OCI-LY7 (cell line): Measurements from ENCODE around the gene ACAA2. TPM values are rescaled to one million over a fixed set of nuclear protein-coding genes. Genes with fewer than 3 reads are reported as not detected.
"Not testable (repeated sequence)": the region's sequence is repeated elsewhere in the genome, so short reads cannot be mapped to it uniquely, and the experiment has no call there.

Experiments
- BruUV-seq: library from RNA; stranded (reverse); fragments of 400-500 nt; replicated peaks from 2 replicates; lab custom pipeline; 2021; lab: Mats Ljungman, UMichigan
- CTCF ChIA-PET: fragments of 300-600 bp; sonication (Branson Sonifier 250); formaldehyde crosslinking; loops from one replicate; lab custom pipeline; 2022; ENCODE audit warnings: antibody characterized with exemption; ENCODE audit not compliant: unreplicated experiment; lab: Charles Lee
- POLR2A ChIA-PET: fragments of 300-600 bp; sonication (Branson Sonifier 250); formaldehyde crosslinking; loops from one replicate; lab custom pipeline; 2022; ENCODE audit warnings: antibody characterized with exemption; lab: Charles Lee
- DNase-seq: peaks from one replicate; pipeline ENCODE4 v3.0.0-alpha.2; 2015; ENCODE audit warnings: low spot score
- H2AFZ ChIP-seq: fragments of 200-600 bp; sonication (generic), shearing (Covaris generic); 2 replicates; pipeline ENCODE4 v1.6.1; 2014; ENCODE audit warnings: mild to moderate bottlenecking, antibody characterized with exemption, low read length, moderate library complexity
- H3K27ac ChIP-seq: fragments of 200-600 bp; sonication (generic); 2 replicates; pipeline ENCODE4 v1.5.1; 2014; ENCODE audit warnings: mixed run types, low read depth, mild to moderate bottlenecking, moderate library complexity, low read length, inconsistent platforms; ENCODE audit not compliant: poor library complexity, severe bottlenecking
- H3K36me3 ChIP-seq: fragments of 200-600 bp; sonication (generic); 2 replicates; pipeline ENCODE4 v1.6.1; 2014; ENCODE audit warnings: mild to moderate bottlenecking, antibody characterized with exemption, low read length, moderate library complexity, mixed read lengths; ENCODE audit not compliant: insufficient read depth
- H3K4me1 ChIP-seq: fragments of 200-600 bp; sonication (generic); 2 replicates; pipeline ENCODE4 v1.5.1; 2014; ENCODE audit warnings: mild to moderate bottlenecking, low read length; ENCODE audit not compliant: insufficient read depth, poor library complexity, severe bottlenecking
- H3K4me2 ChIP-seq: fragments of 200-600 bp; sonication (generic); 2 replicates; pipeline ENCODE4 v1.6.1; 2014; ENCODE audit warnings: mild to moderate bottlenecking, low read length
- H3K4me3 ChIP-seq: fragments of 200-600 bp; sonication (generic); 2 replicates; pipeline ENCODE4 v1.5.1; 2014; ENCODE audit warnings: mild to moderate bottlenecking, low read depth, low read length; ENCODE audit not compliant: poor library complexity, severe bottlenecking
- H3K79me2 ChIP-seq: fragments of 200-600 bp; sonication (generic); 2 replicates; pipeline ENCODE4 v1.6.1; 2016; ENCODE audit warnings: low read depth, mild to moderate bottlenecking, low read length, moderate library complexity, mixed read lengths; ENCODE audit not compliant: insufficient read depth
- H3K9me2 ChIP-seq: fragments of 200-600 bp; sonication (generic); 2 replicates; pipeline ENCODE4 v1.6.1; 2016; ENCODE audit warnings: mild to moderate bottlenecking, low read length, mixed read lengths; ENCODE audit not compliant: insufficient read depth
- H3K9me3 ChIP-seq: fragments of 200-600 bp; sonication (generic); 2 replicates; pipeline ENCODE4 v1.6.1; 2014; ENCODE audit warnings: mild to moderate bottlenecking, mixed run types, low read length, mixed read lengths
- H4K20me1 ChIP-seq: fragments of 200-600 bp; sonication (generic); 2 replicates; pipeline ENCODE4 v1.6.1; 2014; ENCODE audit warnings: mild to moderate bottlenecking, antibody characterized with exemption, low read length, moderate library complexity, mixed read lengths; ENCODE audit not compliant: insufficient read depth
- EZH2phosphoT487 ChIP-seq: fragments of 200-600 bp; sonication (generic); IDR thresholded peaks from 2 replicates; pipeline ENCODE4 v1.6.1; 2018; ENCODE audit warnings: low read depth, borderline replicate concordance, mild to moderate bottlenecking, mixed run types, antibody characterized with exemption, low read length, moderate library complexity, mixed read lengths
- intact Hi-C: fragments of 100-400 bp; cut with micrococcal nuclease; formaldehyde crosslinking; loops from one replicate; pipeline ENCODE4 v1.10.0; 2022; ENCODE audit not compliant: unreplicated experiment
- total RNA-seq, 2 experiments: library from RNA; depleted of rRNA in 1 of 2; stranded (reverse); fragments of >200 nt in 1 of 2; shearing (Covaris generic) in 1 of 2; gene quantifications; 2 replicates each; pipeline ENCODE4 v1.2.3, GENCODE V29; 2014 to 2022
- TF ChIP-seq, protein P1 (sequence below): fragments of 200-600 bp; sonication (generic); conservative IDR thresholded peaks from 2 replicates; pipeline ENCODE4 v1.5.1; 2014; ENCODE audit warnings: mild to moderate bottlenecking, antibody characterized with exemption, low read length, moderate library complexity, mixed read lengths

Gene ACAA2
- total RNA-seq, 2 experiments from 2014 or later: 30.8 to 54.4 TPM

DNA sequence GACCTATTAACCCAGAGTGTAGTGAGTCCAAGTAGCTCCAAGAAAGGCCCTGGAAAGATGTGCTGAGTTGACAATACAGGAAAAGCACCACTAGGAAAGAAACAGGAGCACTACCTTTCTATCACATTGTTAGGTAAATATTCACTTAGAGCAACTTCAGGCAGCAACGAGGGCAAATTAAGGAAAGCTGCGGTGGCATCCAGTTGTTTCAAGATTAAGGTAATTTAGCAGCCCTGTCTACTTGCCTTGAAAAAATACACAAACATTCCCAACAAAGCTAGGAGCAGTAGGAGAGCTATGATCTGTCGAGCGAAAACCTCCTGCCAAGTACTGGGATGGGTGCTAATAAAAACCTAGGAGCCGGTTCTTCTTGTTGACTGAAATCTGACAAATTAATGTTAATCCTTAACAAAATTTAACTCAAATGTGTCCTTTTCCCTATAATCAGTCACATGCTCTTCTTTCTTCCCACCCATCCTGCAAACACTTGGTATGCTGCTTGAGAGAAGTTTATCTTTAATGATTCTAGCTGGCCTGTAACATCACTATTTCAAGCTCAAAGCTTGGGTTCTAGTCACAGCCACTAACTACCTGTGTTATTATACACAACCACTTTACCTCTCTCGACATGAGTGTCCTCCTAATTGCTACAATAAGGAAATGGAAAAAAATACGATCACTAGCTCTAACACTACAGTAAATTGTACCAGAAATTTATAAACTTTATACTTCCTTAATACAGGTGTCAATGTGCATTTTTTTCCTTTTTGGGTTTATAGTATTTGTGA lies 2.0 kb downstream of the ACAA2 start:
- intact Hi-C loops: loop anchor here (5.0 to 10.0 kb wide), 2 partner anchors 319 to 563 kb away; partner anchors contain the start of genes RPL17 and SKA1
- TF ChIP-seq, protein P1, sequence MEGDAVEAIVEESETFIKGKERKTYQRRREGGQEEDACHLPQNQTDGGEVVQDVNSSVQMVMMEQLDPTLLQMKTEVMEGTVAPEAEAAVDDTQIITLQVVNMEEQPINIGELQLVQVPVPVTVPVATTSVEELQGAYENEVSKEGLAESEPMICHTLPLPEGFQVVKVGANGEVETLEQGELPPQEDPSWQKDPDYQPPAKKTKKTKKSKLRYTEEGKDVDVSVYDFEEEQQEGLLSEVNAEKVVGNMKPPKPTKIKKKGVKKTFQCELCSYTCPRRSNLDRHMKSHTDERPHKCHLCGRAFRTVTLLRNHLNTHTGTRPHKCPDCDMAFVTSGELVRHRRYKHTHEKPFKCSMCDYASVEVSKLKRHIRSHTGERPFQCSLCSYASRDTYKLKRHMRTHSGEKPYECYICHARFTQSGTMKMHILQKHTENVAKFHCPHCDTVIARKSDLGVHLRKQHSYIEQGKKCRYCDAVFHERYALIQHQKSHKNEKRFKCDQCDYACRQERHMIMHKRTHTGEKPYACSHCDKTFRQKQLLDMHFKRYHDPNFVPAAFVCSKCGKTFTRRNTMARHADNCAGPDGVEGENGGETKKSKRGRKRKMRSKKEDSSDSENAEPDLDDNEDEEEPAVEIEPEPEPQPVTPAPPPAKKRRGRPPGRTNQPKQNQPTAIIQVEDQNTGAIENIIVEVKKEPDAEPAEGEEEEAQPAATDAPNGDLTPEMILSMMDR: no peak
- no peak for TF ChIP-seq EZH2phosphoT487
- no peaks in the 10 kb centered on the region for H4K20me1 ChIP-seq
- H3K79me2 ChIP-seq: peaks cover 38% of the 10 kb centered on the region
- H3K9me3 ChIP-seq: no peaks in the 10 kb centered on the region
- peaks cover 9% of the 10 kb centered on the region for H3K4me1 ChIP-seq
- H3K4me3 ChIP-seq: peak overlapping the region; percentile 85
- ChIA-PET CTCF (no interaction called here), POLR2A (interaction anchor here (0.7 to 1.5 kb wide), 2 partner anchors 12 to 325 kb away, joined by 3 to 5 read pairs; no protein-coding TSS in a partner anchor)
- no peaks in the 10 kb centered on the region for H3K9me2 ChIP-seq
- BruUV-seq: no TSS peak
- H3K27ac ChIP-seq: no peak overlapping the region
- no peak overlapping the region for H2AFZ ChIP-seq
- H3K4me2 ChIP-seq: peak overlapping the region; percentile 90
- peaks cover 8% of the 10 kb centered on the region; the same call in 1 of the 2 replicates for H3K36me3 ChIP-seq
- no peak for DNase-seq

DNA sequence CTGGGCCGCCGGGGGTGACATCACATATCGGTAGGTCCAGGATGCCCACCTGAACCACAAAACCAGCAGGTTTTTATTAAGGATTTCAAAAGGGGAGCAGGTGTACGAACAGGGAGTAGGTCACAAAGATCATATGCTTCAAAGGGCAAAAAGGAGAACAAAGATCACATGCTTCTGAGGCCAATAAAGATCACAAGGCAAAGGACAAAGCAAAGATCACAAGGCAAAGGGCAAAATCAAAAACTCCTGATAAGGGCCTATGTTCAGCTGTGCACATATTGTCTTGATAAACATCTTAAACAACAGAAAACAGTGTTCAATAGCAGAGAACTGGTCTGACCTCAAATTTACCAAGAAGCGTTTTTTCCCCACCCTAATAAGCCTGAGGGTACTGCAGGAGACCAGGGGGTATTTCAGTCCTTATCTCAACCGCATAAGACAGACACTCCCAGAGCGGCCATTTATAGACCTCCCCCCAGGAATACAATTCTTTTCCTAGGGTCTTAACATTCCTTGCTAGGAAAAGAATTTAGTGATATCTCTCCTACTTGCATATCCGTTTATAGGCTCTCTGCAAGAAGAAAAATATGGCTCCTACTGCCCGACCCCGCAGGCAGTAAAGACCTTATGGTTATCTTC lies 4.7 kb downstream of the ACAA2 start:
- H4K20me1 ChIP-seq, H3K4me1 ChIP-seq, H2AFZ ChIP-seq, POLR2A ChIA-PET, BruUV-seq, CTCF ChIA-PET, H3K27ac ChIP-seq, DNase-seq, H3K9me2 ChIP-seq, H3K9me3 ChIP-seq, H3K36me3 ChIP-seq, intact Hi-C loops, H3K4me2 ChIP-seq, H3K4me3 ChIP-seq: not testable (repeated sequence)
- peaks cover 48% of the 10 kb centered on the region for H3K79me2 ChIP-seq

DNA sequence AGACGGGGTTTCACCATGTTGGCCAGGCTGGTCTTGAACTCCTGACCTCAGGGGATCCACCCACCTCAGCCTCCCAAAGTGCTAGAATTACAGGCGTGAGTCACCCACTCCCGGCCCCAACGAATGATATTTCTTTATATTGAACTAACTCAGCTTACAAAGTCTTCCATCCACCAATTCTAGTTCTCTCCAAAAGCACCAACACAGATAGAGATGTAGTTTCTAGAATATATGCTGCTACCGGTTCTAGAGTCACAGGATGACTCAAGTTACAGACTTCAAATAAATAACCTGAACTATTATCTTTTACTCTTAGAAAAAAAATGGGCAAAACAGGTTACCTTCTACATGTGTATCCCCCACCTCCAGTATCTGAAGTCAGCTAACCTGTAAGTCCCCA lies 9.2 kb downstream of the ACAA2 start:
- Histone ChIP-seq H3K36me3 (peaks cover 12% of the 10 kb centered on the region), H3K27ac (no peak overlapping the region), H3K79me2 (peaks cover 13% of the 10 kb centered on the region), H4K20me1 (no peaks in the 10 kb centered on the region), H2AFZ (no peak overlapping the region), H3K4me3 (no peak overlapping the region), H3K9me3 (no peaks in the 10 kb centered on the region), H3K4me2 (no peak overlapping the region), H3K9me2 (no peaks in the 10 kb centered on the region), H3K4me1 (no peaks in the 10 kb centered on the region)
- no TSS peak for BruUV-seq
- no peak for DNase-seq
- intact Hi-C loops: no loop called here
- CTCF ChIA-PET: no interaction called here
- POLR2A ChIA-PET: no interaction called here
- no peak for TF ChIP-seq EZH2phosphoT487
- TF ChIP-seq, protein P1: no peak
